ENCODE measurements around the gene ETV3. TPM values are rescaled to one million over a fixed set of nuclear protein-coding genes. Genes with fewer than 3 reads are reported as not detected.

Gene ETV3
- total and polyA plus RNA-seq, 2 experiments from 2014 or later = 5.2 to 10.6 TPM

DNA sequence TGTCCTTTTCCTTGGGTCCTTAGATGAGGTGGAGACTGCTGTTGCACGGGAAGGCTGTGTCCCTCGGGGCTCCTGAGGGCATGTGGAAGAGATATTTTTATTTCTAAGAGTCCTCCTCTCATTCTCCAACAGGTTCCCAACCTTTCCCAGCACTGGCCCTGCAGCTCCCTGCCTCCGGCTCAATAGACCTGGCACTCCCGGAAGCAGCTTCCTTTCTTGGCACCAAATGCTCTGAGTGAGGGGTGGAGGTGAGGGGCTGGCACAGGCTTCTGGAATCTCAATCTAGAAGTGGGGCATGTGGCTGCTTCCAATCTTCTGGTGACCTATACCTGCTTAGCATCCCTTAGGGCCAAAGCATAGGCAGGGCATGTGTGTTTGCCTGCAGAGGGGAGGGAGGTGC lies 43.1 kb downstream of the ETV3 start:
- TF ChIP-seq EZH2phosphoT487 (IDR thresholded peaks at IDR 0.05; ENCODE audit: insufficient read depth, low read depth) = no peak
- TF ChIP-seq EZH2 (IDR thresholded peaks at IDR 0.05; ENCODE audit: insufficient read depth, poor library complexity, severe bottlenecking) = no peak
- Histone ChIP-seq H3K9me2 (ENCODE audit: insufficient read depth) (no peaks in the 10 kb centered on the region), H3K9ac (no peak overlapping the region), H4K20me1 (ENCODE audit: insufficient read depth) (no peaks in the 10 kb centered on the region), H3K27me3 (replicated peaks; ENCODE audit: insufficient read depth) (no peaks in the 10 kb centered on the region), H3K36me3 (ENCODE audit: low read depth) (no peaks in the 10 kb centered on the region), H3K79me2 (ENCODE audit: insufficient read depth) (no peaks in the 10 kb centered on the region), H3F3A (ENCODE audit: insufficient read depth) (0 out of 2 replicates have a peak, but pooled peaks cover 8% of the 10 kb centered on the region), H3K4me2 (ENCODE audit: unreplicated experiment) (no peak overlapping the region), H2AFZ (no peak overlapping the region), H3K4me3 (no peak overlapping the region), H3K4me1 (ENCODE audit: insufficient read depth) (peaks cover 8% of the 10 kb centered on the region), H3K27ac (no peak overlapping the region), H3K9me3 (ENCODE audit: low read depth) (no peaks in the 10 kb centered on the region)
- no peak for DNase-seq
- WGBS, 2 experiments (ENCODE audit: low coverage in 1 of 2, low lambda C conversion rate in 2 of 2, missing lambda C conversion rate in 2 of 2) = 57 to 60% methylated on average over 4 of the region's 4 CpGs
- in situ Hi-C loops (cut with MboI) = loop anchor here (10.0 kb wide), 1 partner anchor 60 kb away; no protein-coding TSS in a partner anchor

DNA sequence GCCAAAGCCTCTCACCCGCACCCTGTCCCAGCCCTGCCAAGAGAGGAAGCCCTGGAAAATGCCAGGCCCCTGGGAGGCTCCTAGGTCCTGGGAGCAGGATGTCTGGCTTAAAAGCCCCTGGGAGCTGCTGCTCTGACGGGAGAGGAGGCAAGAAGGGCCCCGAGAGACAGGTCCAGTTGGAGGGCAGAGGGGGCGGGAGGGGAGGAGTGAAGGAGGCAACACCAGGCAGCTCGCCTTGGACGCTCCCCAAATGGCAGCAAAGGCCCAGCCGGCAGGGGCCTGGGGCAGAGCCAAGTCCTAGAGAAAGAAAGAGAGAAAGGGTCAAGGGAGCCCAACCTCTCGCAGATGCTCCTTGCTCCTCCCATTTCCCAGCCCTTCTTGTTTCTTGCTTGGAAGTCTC lies 45.4 kb downstream of the ETV3 start:
- no peaks in the 10 kb centered on the region for H3K27me3 ChIP-seq (replicated peaks; ENCODE audit: insufficient read depth)
- H3K9me2 ChIP-seq (ENCODE audit: insufficient read depth) = no peaks in the 10 kb centered on the region
- no peaks in the 10 kb centered on the region for H3K36me3 ChIP-seq (ENCODE audit: low read depth)
- no peak overlapping the region for H3K9ac ChIP-seq
- no peak for DNase-seq
- no peak overlapping the region for H3K27ac ChIP-seq
- H3K4me1 ChIP-seq (ENCODE audit: insufficient read depth) = peaks cover 8% of the 10 kb centered on the region
- WGBS, 2 experiments (ENCODE audit: low coverage in 1 of 2, low lambda C conversion rate in 2 of 2, missing lambda C conversion rate in 2 of 2) = 75 to 81% methylated on average over 6 to 8 of the region's 8 CpGs
- H2AFZ ChIP-seq = no peak overlapping the region
- H3K79me2 ChIP-seq (ENCODE audit: insufficient read depth) = no peaks in the 10 kb centered on the region
- H3K9me3 ChIP-seq (ENCODE audit: low read depth) = no peaks in the 10 kb centered on the region
- 0 out of 2 replicates have a peak, but pooled peaks cover 8% of the 10 kb centered on the region for H3F3A ChIP-seq (ENCODE audit: insufficient read depth)
- no peak overlapping the region for H3K4me3 ChIP-seq
- in situ Hi-C loops (cut with MboI) = loop anchor here (10.0 kb wide), 1 partner anchor 62 kb away; no protein-coding TSS in a partner anchor
- no peak overlapping the region for H3K4me2 ChIP-seq (ENCODE audit: unreplicated experiment)
- TF ChIP-seq EZH2 (IDR thresholded peaks at IDR 0.05; ENCODE audit: insufficient read depth, poor library complexity, severe bottlenecking) = no peak
- TF ChIP-seq EZH2phosphoT487 (IDR thresholded peaks at IDR 0.05; ENCODE audit: insufficient read depth, low read depth) = no peak
- H4K20me1 ChIP-seq (ENCODE audit: insufficient read depth) = no peaks in the 10 kb centered on the region

DNA sequence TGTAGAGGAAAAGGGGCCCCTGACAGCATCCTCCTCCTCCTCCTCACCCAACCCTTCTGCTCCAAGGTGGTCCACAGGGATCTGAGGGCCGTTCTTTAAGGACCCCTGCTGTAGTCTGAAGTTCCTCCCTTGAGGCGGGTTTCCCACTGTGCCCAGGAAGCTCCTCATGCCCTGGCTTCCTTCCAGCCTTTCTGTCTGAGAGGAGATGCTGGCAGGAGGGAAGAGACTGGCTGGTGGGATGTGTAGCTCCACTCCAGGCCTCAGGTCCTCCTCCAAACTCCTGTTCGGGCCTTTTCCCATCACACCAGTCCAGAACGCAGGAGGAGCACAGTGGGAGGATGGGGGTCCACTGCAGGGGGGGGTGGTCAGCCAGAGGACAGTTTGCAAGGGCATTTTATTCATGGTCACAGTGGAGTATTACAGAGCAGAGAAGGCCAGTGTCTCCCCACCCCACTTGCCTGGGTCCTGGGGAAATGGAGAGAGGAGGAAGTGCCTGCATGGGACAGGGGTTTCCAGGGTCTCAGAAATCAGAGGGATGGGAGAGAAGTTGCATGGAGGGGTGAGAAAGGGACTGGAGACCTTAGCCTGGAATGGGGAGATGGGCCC lies 46.4 kb downstream of the ETV3 start:
- in situ Hi-C loops (cut with MboI) = loop anchor here (10.0 kb wide), 1 partner anchor 63 kb away; no protein-coding TSS in a partner anchor
- Histone ChIP-seq H2AFZ (no peak overlapping the region), H3K9ac (no peak overlapping the region), H3K27ac (no peak overlapping the region), H3K4me3 (no peak overlapping the region), H3K36me3 (ENCODE audit: low read depth) (no peaks in the 10 kb centered on the region), H3K9me3 (ENCODE audit: low read depth) (no peaks in the 10 kb centered on the region), H3K27me3 (replicated peaks; ENCODE audit: insufficient read depth) (no peaks in the 10 kb centered on the region), H3F3A (ENCODE audit: insufficient read depth) (0 out of 2 replicates have a peak, but pooled peaks cover 8% of the 10 kb centered on the region), H3K9me2 (ENCODE audit: insufficient read depth) (no peaks in the 10 kb centered on the region), H3K79me2 (ENCODE audit: insufficient read depth) (no peaks in the 10 kb centered on the region), H3K4me1 (ENCODE audit: insufficient read depth) (peaks cover 8% of the 10 kb centered on the region), H3K4me2 (ENCODE audit: unreplicated experiment) (no peak overlapping the region), H4K20me1 (ENCODE audit: insufficient read depth) (no peaks in the 10 kb centered on the region)
- TF ChIP-seq EZH2 (IDR thresholded peaks at IDR 0.05; ENCODE audit: insufficient read depth, poor library complexity, severe bottlenecking) = no peak
- no peak for TF ChIP-seq EZH2phosphoT487 (IDR thresholded peaks at IDR 0.05; ENCODE audit: insufficient read depth, low read depth)
- no peak for DNase-seq
- WGBS, 2 experiments (ENCODE audit: low coverage in 1 of 2, low lambda C conversion rate in 2 of 2, missing lambda C conversion rate in 2 of 2) = 66 to 73% methylated on average over 3 to 4 of the region's 4 CpGs

DNA sequence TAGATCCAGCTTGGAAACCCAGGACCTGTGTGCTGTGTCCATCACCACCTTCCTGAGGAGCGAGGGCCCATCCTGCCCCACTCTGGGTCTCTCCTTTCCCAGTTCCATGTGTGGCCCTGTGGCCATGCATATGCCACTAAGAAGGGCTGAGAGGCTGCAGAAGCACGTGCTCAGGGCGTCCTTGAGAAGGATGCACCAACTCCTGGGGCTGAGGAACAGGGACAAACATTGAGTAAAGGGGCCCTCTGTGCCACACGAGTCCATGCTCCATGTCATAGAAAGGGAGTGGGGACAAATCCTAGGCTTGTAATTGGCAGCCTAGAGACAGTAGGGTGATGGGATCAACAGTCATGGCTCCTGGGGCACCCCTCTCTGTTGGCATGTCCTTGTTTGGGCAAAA lies 47.0 kb downstream of the ETV3 start:
- H3K27me3 ChIP-seq (replicated peaks; ENCODE audit: insufficient read depth) = no peaks in the 10 kb centered on the region
- H3K27ac ChIP-seq = no peak overlapping the region
- H3K9me3 ChIP-seq (ENCODE audit: low read depth) = no peaks in the 10 kb centered on the region
- no peaks in the 10 kb centered on the region for H3K9me2 ChIP-seq (ENCODE audit: insufficient read depth)
- H3F3A ChIP-seq (ENCODE audit: insufficient read depth) = 0 out of 2 replicates have a peak, but pooled peaks cover 8% of the 10 kb centered on the region
- no peak overlapping the region for H3K4me3 ChIP-seq
- DNase-seq = no peak
- in situ Hi-C loops (cut with MboI) = loop anchor here (10.0 kb wide), 1 partner anchor 64 kb away; no protein-coding TSS in a partner anchor
- H3K79me2 ChIP-seq (ENCODE audit: insufficient read depth) = no peaks in the 10 kb centered on the region
- H2AFZ ChIP-seq = no peak overlapping the region
- H4K20me1 ChIP-seq (ENCODE audit: insufficient read depth) = no peaks in the 10 kb centered on the region
- H3K9ac ChIP-seq = no peak overlapping the region
- H3K4me2 ChIP-seq (ENCODE audit: unreplicated experiment) = no peak overlapping the region
- peaks cover 8% of the 10 kb centered on the region for H3K4me1 ChIP-seq (ENCODE audit: insufficient read depth)
- TF ChIP-seq EZH2 (IDR thresholded peaks at IDR 0.05; ENCODE audit: insufficient read depth, poor library complexity, severe bottlenecking) = no peak
- TF ChIP-seq EZH2phosphoT487 (IDR thresholded peaks at IDR 0.05; ENCODE audit: insufficient read depth, low read depth) = no peak
- no peaks in the 10 kb centered on the region for H3K36me3 ChIP-seq (ENCODE audit: low read depth)
- 78 to 88% methylated on average over 4 of the region's 4 CpGs for WGBS, 2 experiments (ENCODE audit: low coverage in 1 of 2, low lambda C conversion rate in 2 of 2, missing lambda C conversion rate in 2 of 2)

Measured in GM23248 (cell line).